ENCODE data around the gene SEMA3F. TPM values are rescaled to one million over a fixed set of nuclear protein-coding genes. Genes with fewer than 3 reads are reported as not detected.
A peak's percentile ranks its signal among the peaks of the same experiment; 100 is the strongest.

Gene SEMA3F
- polyA plus RNA-seq, 3 donors: 75.3 to 87.7 (median 78.6) TPM

- DNase-seq: no peak
Measured at GRCh38 chr3:50231581-50231980, 76.5 kb downstream of the SEMA3F start.

- no peak for DNase-seq
Measured at GRCh38 chr3:50232303-50232702, 77.2 kb downstream of the SEMA3F start.

- no peak for DNase-seq
Measured at GRCh38 chr3:50233176-50233575, 78.1 kb downstream of the SEMA3F start.

DNA sequence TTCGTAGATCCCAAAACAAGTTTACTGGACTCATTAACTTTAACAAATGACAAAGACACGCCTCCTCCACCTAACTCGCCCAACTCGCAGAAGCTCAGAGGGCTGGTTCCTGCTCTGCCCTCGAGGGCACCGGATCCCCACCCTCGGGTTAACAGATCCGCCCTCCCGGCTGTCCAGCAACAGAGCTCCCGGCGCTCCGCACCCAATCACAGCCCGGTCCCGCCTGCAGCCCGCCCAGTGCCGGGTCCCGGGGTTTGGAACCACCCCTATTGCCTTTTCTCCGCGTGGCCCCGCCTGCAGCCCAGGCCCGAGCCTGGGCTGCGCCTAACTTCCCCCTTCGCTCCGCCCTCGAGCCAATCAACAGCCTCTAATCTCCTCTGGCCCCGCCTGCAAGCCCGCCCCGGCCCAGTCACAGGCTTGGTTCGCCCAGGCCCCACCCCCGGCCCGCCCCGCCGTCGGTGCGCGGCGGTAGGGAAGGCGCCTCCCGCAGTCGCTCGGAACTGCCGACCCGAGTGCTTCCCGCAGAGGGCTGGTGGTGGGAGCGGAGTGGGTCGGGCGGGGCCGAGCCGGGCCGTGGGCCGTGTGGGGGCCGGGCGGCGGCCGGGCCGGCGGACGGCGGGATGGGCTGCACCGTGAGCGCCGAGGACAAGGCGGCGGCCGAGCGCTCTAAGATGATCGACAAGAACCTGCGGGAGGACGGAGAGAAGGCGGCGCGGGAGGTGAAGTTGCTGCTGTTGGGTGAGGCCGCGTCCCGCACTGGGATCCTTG lies 80.8 kb downstream of the SEMA3F start, which contains the start of gene GNAI2:
TSS of gene GNAI2 (plus strand) at position 489 of the 768 bp plus-strand sequence. CDS start at position 621, 132 bp downstream.
- DNase-seq: peak; percentile 99

DNA sequence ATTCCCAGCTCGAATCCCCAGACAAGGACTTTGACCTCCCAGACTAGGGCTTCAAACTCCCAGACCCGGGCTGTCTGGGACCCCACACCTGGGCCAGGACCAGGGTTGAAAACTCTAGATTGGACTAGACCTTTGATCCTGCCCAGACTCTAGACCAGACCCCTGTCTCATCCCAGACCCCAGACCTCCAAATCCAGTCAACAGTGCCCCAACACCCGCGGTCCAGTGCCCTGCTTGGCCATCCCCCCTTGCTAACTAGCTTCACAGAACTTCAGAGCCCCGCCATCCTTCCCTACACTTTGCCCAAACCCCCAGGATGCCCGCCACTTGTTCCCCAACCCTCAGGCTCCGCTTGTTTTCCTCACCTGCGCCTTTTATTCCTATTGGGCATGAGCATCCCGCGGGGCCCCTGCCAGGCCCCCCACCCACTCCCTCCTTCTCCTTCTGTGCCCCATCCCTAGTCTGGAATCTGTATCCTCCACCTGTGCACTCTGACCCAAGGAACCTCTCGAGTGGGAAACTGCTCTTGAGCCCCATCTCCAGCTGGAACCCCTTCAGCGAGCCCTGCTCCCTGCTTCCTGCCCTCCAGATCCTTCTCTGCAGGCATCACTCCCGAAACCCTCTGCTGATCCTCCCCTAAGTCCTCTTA lies 81.5 kb downstream of the SEMA3F start:
- DNase-seq: no peak

DNA sequence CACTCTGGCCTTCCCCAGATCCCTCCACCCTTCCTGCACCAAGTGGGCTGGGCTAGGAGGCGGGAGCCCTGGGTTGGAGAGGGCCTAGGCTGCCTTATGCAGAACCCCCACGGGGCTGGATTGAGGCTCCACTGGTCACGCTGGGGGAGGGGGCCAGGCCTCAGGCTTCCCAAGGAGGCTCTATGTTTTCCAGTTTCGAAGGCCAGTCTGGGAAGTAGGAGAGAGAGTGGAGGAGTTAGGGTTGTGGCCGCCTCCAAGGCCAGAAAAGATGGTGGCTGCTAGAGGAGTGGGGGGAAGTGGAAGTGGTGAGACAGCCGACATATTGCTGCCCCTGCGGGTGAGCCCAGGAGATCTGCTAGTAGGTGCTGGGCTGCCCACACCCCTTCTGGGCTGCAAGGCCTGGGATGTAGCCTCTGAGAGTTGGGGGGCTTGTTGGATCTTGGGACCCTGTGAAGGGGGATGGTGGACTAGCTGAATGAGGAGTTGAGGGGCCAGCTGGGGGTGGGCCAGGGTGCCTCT lies 82.1 kb downstream of the SEMA3F start:
- DNase-seq: no peak

GRCh38 chr3:50237754-50238548 lies 82.8 kb downstream of the SEMA3F start:
- peak; percentile 73 for DNase-seq

DNA sequence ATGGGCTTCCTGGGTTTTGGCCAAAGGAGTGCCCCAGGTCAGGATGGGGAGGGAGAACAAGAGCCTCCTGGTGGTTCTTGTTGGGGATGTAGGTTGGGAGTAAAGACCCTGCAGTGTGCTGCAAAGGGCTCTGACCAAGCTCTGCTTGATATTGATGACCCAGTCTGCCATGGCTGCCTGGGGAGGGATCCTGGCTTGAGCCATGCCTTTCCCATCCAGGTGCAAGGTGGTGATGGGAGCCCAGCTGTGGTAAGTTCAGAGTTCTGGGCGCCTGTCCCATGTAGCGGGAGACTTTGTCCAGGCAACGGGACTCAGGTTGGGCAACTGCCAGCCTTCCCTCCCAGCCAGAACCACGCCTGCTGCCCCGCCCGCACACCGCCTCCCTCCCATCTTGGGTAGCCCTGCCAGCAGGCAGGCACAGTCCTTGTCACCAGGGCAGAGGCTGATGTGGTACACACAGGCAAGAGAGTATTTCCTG lies 83.5 kb downstream of the SEMA3F start:
- DNase-seq: no peak

Other genes starting within 250 kb of the SEMA3F start
- gene MON1A, start 225.5 kb upstream of the SEMA3F start, polyA plus RNA-seq (ENCODE audit: insufficient read length in 3 of 3): 1 to 10 TPM; 8.1 to 9.3 (median 8.5) TPM
- 100 to 1,000 TPM; 123 to 187 (median 129) TPM for gene RBM6, start 215.2 kb upstream of the SEMA3F start, polyA plus RNA-seq (ENCODE audit: insufficient read length in 3 of 3)
- gene RBM5, start 66.4 kb upstream of the SEMA3F start, polyA plus RNA-seq (ENCODE audit: insufficient read length in 3 of 3): 100 to 1,000 TPM; 250 to 390 (median 367) TPM
- under 1 TPM in 1 of 3 donors, not detected in 2; 0.03 TPM for gene GNAT1, start 36.3 kb downstream of the SEMA3F start, polyA plus RNA-seq (ENCODE audit: insufficient read length in 3 of 3)
- gene SLC38A3, start 49.9 kb downstream of the SEMA3F start, polyA plus RNA-seq (ENCODE audit: insufficient read length in 3 of 3): 1 to 10 TPM; 8.3 to 9.4 (median 9.1) TPM
- gene GNAI2, start 80.9 kb downstream of the SEMA3F start, polyA plus RNA-seq (ENCODE audit: insufficient read length in 3 of 3): 100 to 1,000 TPM; 191 to 239 (median 193) TPM
- gene SEMA3B, start 113.8 kb downstream of the SEMA3F start, polyA plus RNA-seq (ENCODE audit: insufficient read length in 3 of 3): 100 to 1,000 TPM; 100 to 126 (median 122) TPM
- gene LSMEM2, start 123.8 kb downstream of the SEMA3F start, polyA plus RNA-seq (ENCODE audit: insufficient read length in 3 of 3): 1 to 10 TPM in 1 of 3 donors, under 1 TPM in 2; 0.31 to 1.5 (median 0.69) TPM
- gene IFRD2, start 137.1 kb downstream of the SEMA3F start, polyA plus RNA-seq (ENCODE audit: insufficient read length in 3 of 3): 10 to 100 TPM; 44.4 to 52.2 (median 51.1) TPM
- 1 to 10 TPM; 3.9 to 5.7 (median 4.0) TPM for gene HYAL3, start 144.1 kb downstream of the SEMA3F start, polyA plus RNA-seq (ENCODE audit: insufficient read length in 3 of 3)
- 10 to 100 TPM in 2 of 3 donors, 1 to 10 TPM in 1; 8.5 to 11.1 (median 10.5) TPM for gene NAA80, start 144.1 kb downstream of the SEMA3F start, polyA plus RNA-seq (ENCODE audit: insufficient read length in 3 of 3)
- 1 to 10 TPM; 6.1 to 9.4 (median 7.7) TPM for gene HYAL1, start 148.2 kb downstream of the SEMA3F start, polyA plus RNA-seq (ENCODE audit: insufficient read length in 3 of 3)
- 10 to 100 TPM; 65.4 to 95.1 (median 80.3) TPM for gene HYAL2, start 167.4 kb downstream of the SEMA3F start, polyA plus RNA-seq (ENCODE audit: insufficient read length in 3 of 3)
- gene TUSC2, start 172.9 kb downstream of the SEMA3F start, polyA plus RNA-seq (ENCODE audit: insufficient read length in 3 of 3): 10 to 100 TPM; 23.8 to 29.8 (median 28.0) TPM
- gene RASSF1, start 185.5 kb downstream of the SEMA3F start, polyA plus RNA-seq (ENCODE audit: insufficient read length in 3 of 3): 10 to 100 TPM; 21.0 to 22.6 (median 21.5) TPM
- 1 to 10 TPM; 3.4 to 4.5 (median 3.9) TPM for gene ZMYND10, start 190.4 kb downstream of the SEMA3F start, polyA plus RNA-seq (ENCODE audit: insufficient read length in 3 of 3)
- gene NPRL2, start 195.5 kb downstream of the SEMA3F start, polyA plus RNA-seq (ENCODE audit: insufficient read length in 3 of 3): 10 to 100 TPM; 29.2 to 32.9 (median 32.3) TPM
- gene CYB561D2, start 195.5 kb downstream of the SEMA3F start, polyA plus RNA-seq (ENCODE audit: insufficient read length in 3 of 3): 10 to 100 TPM; 16.8 to 17.9 (median 17.7) TPM
- gene TMEM115, start 204.2 kb downstream of the SEMA3F start, polyA plus RNA-seq (ENCODE audit: insufficient read length in 3 of 3): 10 to 100 TPM; 38.7 to 50.1 (median 45.9) TPM

All from renal pelvis (tissue), 4 donors.